ENCODE measurements around the gene C16orf92. TPM values are rescaled to one million over a fixed set of nuclear protein-coding genes. Genes with fewer than 3 reads are reported as not detected.

C16orf92 gene
- total and polyA plus RNA-seq, 2 of the 13 experiments (the other 11 are each of a cell fraction or from before 2014, with no cell fraction given), result not detected

DNA sequence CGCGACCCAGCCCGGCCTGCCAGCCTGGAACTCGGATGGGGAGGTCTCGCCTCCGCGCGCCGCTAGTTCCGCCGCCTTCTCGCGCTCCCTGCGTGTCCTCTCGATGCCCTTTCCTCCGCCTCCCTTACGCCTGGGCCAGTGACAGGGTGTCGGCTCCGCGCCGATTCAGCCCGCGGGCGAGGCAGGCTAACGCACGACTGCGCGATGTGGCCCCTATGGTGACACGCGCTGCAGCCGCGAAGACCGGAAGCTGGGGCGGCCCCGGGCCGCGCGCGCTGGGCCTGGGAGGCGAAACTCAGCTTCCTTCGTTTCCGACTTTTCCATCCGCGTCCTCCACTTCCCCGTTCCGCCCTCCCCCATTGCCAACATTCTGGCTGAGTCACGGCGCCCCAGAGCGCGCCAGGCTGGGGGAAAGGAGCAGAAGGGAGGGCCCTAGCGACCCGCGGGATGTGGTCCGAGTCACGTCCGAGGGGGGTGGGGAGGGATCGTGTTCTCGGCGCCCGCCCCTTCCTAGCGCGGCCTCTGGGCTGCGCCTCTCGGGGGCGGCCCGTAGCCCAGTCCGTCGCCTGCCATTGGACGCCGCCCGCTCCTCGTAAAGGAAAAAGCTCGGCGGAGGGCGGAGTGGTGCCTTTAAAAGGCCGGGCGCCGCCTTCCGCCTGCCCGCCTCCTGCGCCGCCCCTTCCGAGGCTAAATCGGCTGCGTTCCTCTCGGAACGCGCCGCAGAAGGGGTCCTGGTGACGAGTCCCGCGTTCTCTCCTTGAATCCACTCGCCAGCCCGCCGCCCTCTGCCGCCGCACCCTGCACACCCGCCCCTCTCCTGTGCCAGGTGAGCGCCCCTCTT, 42.3 kb downstream of the C16orf92 start, which contains the start of gene ALDOA (continued):
- TF ChIP-seq, protein P1, sequence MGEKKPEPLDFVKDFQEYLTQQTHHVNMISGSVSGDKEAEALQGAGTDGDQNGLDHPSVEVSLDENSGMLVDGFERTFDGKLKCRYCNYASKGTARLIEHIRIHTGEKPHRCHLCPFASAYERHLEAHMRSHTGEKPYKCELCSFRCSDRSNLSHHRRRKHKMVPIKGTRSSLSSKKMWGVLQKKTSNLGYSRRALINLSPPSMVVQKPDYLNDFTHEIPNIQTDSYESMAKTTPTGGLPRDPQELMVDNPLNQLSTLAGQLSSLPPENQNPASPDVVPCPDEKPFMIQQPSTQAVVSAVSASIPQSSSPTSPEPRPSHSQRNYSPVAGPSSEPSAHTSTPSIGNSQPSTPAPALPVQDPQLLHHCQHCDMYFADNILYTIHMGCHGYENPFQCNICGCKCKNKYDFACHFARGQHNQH (CRISPR knock-in tag; IDR thresholded peaks at IDR 0.05), result peak; percentile 97
- peak; percentile 70; the same call in 1 of the 2 replicates for TF ChIP-seq CAMTA2 (CRISPR knock-in tag; IDR thresholded peaks at IDR 0.05; ENCODE audit: borderline replicate concordance)
- peak; percentile 31; the same call in 1 of the 2 replicates for TF ChIP-seq ZNF615 (CRISPR knock-in tag; IDR thresholded peaks at IDR 0.05; ENCODE audit: borderline replicate concordance)
- no peak for TF ChIP-seq FOXA1 (IDR thresholded peaks at IDR 0.05)
- TF ChIP-seq FOXA1 (CRISPR knock-in tag; IDR thresholded peaks at IDR 0.05), result peak; percentile 11; the same call in 1 of the 2 replicates
- TF ChIP-seq, protein P2, sequence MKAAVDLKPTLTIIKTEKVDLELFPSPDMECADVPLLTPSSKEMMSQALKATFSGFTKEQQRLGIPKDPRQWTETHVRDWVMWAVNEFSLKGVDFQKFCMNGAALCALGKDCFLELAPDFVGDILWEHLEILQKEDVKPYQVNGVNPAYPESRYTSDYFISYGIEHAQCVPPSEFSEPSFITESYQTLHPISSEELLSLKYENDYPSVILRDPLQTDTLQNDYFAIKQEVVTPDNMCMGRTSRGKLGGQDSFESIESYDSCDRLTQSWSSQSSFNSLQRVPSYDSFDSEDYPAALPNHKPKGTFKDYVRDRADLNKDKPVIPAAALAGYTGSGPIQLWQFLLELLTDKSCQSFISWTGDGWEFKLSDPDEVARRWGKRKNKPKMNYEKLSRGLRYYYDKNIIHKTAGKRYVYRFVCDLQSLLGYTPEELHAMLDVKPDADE (CRISPR knock-in tag; IDR thresholded peaks at IDR 0.05), result 0 out of 2 replicates have a peak, but pooled peaks have one; percentile 91
- TF ChIP-seq ZNF503 (CRISPR knock-in tag; IDR thresholded peaks at IDR 0.05), result peak; percentile 52; the same call in 1 of the 2 replicates
- peak; percentile 98 for TF ChIP-seq ZMYM4 (CRISPR knock-in tag; IDR thresholded peaks at IDR 0.05)
- TF ChIP-seq HNRNPK (IDR thresholded peaks at IDR 0.05; ENCODE audit: low read depth, low read length, poor library complexity, severe bottlenecking), result peak; percentile 93
- TF ChIP-seq SYNCRIP (IDR thresholded peaks at IDR 0.05; ENCODE audit: insufficient read depth, low read depth, low read length), result no peak
- TF ChIP-seq SOX5 (CRISPR knock-in tag; IDR thresholded peaks at IDR 0.05; ENCODE audit: borderline replicate concordance), result peak; percentile 75; the same call in 1 of the 2 replicates
- peak; percentile 99 for TF ChIP-seq EEA1 (CRISPR knock-in tag; IDR thresholded peaks at IDR 0.05; ENCODE audit: borderline replicate concordance)
- TF ChIP-seq ZBTB49 (CRISPR knock-in tag; IDR thresholded peaks at IDR 0.05; ENCODE audit: borderline replicate concordance), result no peak; the same call in 1 of the 2 replicates
- TF ChIP-seq PBX2 (CRISPR knock-in tag; IDR thresholded peaks at IDR 0.05), result no peak; the same call in 1 of the 2 replicates
- peak; percentile 99 for TF ChIP-seq HNF1B (CRISPR knock-in tag; IDR thresholded peaks at IDR 0.05)
- TF ChIP-seq SOX6 (IDR thresholded peaks at IDR 0.05), result no peak
- peak; percentile 85 for TF ChIP-seq SOX6 (CRISPR knock-in tag; IDR thresholded peaks at IDR 0.05)
- TF ChIP-seq SATB2 (CRISPR knock-in tag; IDR thresholded peaks at IDR 0.05), result 0 out of 2 replicates have a peak, but pooled peaks have one; percentile 20
- peak; percentile 94 for TF ChIP-seq ZSCAN29 (CRISPR knock-in tag; conservative IDR thresholded peaks at IDR 0.05)
